ENCODE results near the gene COG7.

DNA sequence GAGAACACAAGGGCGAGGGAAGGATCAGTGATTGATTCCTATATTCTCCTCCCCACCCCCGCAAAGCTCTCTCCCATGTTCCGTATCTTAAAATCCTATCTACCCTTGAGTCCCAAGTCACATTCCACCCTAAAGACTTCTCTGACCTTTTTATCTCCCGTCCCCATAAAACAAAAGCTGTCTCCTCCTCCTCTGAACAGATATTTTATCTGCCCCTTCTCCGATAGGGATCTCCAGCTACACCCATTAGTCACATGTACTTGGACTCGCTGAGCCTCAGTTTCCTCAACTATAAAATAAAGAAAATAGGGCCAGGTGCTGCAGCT, 44.5 kb upstream of the COG7 start:
- TF ChIP-seq, protein P1, sequence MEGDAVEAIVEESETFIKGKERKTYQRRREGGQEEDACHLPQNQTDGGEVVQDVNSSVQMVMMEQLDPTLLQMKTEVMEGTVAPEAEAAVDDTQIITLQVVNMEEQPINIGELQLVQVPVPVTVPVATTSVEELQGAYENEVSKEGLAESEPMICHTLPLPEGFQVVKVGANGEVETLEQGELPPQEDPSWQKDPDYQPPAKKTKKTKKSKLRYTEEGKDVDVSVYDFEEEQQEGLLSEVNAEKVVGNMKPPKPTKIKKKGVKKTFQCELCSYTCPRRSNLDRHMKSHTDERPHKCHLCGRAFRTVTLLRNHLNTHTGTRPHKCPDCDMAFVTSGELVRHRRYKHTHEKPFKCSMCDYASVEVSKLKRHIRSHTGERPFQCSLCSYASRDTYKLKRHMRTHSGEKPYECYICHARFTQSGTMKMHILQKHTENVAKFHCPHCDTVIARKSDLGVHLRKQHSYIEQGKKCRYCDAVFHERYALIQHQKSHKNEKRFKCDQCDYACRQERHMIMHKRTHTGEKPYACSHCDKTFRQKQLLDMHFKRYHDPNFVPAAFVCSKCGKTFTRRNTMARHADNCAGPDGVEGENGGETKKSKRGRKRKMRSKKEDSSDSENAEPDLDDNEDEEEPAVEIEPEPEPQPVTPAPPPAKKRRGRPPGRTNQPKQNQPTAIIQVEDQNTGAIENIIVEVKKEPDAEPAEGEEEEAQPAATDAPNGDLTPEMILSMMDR (IDR thresholded peaks at IDR 0.05), result no peak
- TF ChIP-seq ZFX (IDR thresholded peaks at IDR 0.05; ENCODE audit: borderline replicate concordance), result no peak

Measured in 22Rv1 (cell line).